Activated CD4-positive, alpha-beta T cell treated with anti-CD3 and anti-CD28 coated beads, Interleukin-10, Interleukin-2, amounts not matched to agents 100 ng/mL and 50 ng/mL, durations not matched to agents 16 hours and 8 hours (primary cell): Measurements from ENCODE around the gene ZC3H12A.
A peak's percentile ranks its signal among the peaks of the same experiment; 100 is the strongest.
"Not testable (repeated sequence)": the region's sequence is repeated elsewhere in the genome, so short reads cannot be mapped to it uniquely, and the experiment has no call there.

ENCODE experiments used
- DNase-seq: peaks from one replicate; pipeline ENCODE4 v3.0.0-alpha.2; 2020

The ZC3H12A gene

DNA sequence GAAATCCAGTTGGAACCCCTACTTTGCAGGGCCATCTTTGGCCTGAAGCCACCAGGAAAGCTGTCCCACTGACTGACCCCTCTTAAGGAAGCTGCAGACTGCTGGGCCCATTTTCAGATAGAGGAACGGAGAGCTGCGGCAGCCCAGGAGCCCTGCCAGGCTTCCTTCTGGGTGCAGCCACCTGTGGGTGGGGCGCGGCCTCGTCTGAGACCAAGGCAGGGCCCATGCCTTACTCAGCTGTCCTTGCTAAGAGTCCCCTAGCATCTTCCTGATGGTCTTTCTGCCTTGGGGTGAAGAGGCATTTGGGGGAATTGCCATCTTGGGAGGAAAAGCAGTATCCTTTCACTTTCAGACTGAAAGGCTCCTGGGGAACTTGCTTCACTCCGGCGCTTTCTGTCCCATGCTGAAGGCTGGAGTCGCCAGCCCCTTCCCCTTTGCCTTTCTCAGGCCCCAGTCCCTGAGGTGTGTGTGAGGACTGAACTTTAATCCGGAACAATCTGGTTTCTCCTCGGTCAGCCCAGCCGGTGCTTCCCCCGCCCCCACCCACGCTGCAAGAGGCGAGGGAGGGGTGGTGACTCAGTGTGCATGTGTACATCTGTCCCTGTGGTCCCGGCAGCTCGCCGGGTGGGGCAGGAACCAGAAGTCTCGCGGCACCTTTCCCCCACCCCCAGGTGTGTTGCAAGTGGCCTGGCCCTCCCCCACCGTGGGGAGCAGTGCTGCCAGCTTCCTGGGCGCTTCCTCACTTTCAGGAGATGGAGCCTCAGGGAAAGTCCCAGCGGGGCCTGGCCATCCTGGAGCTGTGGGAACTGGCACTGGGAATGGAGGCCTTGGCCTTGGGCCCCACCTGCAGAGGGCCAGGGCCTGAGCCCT lies 5.1 kb downstream of the ZC3H12A start:
- peak; percentile 96 for DNase-seq

DNA sequence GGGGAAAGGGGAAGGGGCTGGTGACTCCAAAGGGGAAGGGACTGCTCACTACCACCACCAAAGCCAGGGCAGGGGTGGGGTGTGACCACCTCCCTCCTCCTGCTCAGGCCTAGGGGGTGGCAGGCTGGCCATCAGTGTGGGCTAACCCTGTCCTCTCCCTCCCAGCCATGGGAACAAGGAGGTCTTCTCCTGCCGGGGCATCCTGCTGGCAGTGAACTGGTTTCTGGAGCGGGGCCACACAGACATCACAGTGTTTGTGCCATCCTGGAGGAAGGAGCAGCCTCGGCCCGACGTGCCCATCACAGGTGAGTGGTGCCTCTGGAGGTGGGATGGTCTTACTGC lies 5.7 kb downstream of the ZC3H12A start:
- no peak for DNase-seq

DNA sequence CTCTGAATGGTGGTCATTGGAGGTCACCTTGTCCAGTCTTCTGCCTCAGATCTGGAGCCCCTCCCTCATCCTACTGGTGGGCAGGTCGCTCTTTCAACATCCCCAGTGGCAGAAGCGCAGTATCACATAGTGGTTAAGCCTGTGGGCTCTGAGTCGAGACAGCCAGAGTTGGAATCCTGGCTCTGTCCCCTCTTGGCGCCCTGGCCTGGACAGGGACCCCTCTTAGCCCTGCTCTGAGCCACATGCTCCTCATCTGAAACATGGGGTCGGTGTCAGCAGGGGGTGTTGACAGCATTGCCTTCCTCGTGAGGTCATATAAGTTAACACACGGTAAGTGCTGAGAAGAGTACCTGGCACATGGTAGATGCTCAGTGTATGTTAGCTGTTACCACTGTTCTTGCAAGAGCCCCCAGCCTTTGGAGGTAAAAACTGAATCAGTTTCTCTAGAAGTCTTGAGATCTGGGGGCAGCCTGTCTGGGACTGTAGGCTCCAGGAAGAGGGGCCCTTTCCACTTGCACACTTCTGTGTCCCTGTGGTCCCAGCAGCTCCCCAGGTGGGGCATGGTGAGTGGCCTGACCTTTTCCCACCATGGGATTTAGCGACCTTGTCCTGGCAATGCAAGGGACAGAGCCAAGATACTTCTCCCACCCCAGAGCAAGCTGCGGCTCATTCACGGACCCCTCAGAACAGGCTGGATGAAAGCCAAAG lies 6.4 kb downstream of the ZC3H12A start:
- no peak for DNase-seq

DNA sequence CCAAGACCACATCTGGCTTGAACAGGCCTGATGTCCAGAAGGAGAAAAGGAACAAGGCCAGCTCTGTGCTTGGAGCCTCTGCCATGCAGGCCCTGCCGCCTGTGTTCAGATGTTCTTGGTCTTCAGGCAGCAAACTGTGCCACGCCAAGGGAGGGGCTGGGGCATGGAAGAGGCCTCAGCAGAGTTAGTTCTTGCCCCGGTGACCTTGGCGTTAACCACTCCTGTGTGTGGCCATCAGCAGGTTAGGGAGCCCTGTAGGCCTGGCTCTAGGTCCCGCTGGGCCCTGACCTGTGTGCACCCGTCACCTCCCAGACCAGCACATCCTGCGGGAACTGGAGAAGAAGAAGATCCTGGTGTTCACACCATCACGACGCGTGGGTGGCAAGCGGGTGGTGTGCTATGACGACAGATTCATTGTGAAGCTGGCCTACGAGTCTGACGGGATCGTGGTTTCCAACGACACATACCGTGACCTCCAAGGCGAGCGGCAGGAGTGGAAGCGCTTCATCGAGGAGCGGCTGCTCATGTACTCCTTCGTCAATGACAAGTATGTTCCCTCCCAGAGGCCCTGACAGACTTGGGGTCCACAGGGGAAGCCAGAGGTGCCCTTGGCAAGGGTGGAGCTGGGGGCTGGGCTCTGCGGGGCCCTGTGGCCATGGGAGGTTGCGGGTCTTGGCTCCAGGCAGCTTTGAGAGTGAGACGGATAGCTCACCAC lies 7.1 kb downstream of the ZC3H12A start:
- DNase-seq, result peak; percentile 51

- no peak for DNase-seq
Measured at GRCh38 chr1:37482004-37482785, 7.8 kb downstream of the ZC3H12A start.

GRCh38 chr1:37482796-37483744 lies 8.7 kb downstream of the ZC3H12A start:
- no peak for DNase-seq

GRCh38 chr1:37483785-37484184 lies 9.4 kb downstream of the ZC3H12A start:
- no peak for DNase-seq

GRCh38 chr1:37484325-37485051 lies 10.1 kb downstream of the ZC3H12A start:
- DNase-seq, result no peak

GRCh38 chr1:37485902-37486679 lies 11.7 kb downstream of the ZC3H12A start:
- DNase-seq, result no peak

DNA sequence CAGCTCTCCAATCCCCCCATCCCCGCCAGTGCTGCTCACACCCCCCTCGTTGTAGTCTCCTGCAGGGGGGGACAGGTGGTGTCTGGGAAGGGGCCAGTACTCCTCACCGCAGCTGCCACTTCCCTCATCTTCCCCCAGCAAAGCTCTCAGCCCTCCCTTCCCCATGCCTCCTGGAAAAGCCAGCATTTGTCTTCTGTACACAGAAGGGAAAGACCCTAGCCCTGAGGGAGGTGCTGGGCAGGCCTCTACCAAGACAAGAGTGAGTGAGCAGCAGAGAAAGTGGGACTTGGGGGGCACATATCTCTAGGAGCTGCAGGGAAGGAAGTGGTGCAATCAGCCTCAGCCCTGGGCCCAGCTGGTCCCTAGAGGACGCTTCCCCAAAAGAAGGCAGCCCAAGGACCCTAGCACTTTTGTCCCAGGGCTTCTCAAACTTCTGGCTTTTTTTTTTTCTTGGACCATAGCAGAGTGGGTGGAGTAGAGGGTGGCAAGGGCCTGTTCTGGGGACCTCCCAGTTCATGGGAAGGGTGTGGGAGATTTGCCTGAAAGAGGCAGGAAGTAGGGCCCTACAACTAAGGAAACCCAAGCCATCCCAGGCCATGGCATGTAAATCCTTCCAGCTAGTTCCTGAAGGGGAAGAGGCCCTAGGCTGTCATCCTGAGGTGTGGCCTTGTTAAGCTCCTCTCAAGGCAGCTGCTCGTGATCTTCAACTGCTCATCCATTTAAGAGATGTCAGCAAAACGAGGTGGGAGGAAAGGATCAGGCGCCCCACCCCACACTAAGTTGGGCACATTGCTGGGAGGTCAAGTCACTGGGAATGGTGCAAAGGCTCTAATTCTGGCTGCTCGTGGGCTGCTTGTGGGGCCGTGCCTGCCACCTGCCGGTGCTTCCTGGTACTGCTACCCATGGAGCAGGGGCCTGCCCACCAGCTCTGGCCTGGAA lies 12.6 kb downstream of the ZC3H12A start:
- peak; percentile 79 for DNase-seq

- DNase-seq, result no peak
Measured at GRCh38 chr1:37487619-37487984, 13.2 kb downstream of the ZC3H12A start.

- DNase-seq, result peak; percentile 79
Measured at GRCh38 chr1:37493336-37494098, 19.1 kb downstream of the ZC3H12A start.

DNA sequence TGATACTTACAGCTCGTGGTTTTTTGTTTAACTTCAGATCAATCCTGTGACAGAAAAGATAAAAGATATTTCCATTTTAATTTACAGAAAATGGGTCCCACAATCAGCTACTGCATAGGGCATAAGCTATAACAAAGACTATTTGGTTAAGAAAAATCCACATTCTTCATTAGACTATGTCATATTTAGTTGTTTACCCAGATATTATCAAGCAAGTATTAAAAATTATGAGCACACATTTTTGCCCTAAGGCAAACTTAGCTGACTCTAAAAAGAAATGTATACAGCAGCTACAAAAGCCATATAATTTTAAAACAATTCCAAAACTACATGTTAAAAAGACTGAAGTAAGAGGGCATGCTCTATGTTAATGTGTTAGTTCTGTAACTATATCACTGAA lies 21.5 kb downstream of the ZC3H12A start:
- no peak for DNase-seq

DNA sequence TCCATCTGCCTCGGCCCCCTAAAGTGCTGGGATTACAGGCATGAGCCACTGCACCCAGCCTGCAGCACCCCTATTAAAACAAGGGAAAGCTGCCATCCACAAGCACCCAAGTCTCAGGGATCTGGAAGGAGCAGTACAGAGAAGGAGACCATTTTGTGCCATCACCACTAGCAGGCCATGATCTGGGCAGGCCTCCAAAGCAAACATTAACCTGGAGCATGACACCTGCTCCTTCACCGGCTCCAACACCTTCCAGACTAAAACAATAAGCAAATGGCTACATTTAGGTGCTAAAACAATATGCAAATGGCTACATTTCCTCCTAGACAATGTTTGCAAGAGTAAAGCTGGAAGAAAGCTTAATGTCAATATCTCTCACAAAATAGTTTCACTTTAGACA lies 23.5 kb downstream of the ZC3H12A start:
- DNase-seq, result no peak

DNA sequence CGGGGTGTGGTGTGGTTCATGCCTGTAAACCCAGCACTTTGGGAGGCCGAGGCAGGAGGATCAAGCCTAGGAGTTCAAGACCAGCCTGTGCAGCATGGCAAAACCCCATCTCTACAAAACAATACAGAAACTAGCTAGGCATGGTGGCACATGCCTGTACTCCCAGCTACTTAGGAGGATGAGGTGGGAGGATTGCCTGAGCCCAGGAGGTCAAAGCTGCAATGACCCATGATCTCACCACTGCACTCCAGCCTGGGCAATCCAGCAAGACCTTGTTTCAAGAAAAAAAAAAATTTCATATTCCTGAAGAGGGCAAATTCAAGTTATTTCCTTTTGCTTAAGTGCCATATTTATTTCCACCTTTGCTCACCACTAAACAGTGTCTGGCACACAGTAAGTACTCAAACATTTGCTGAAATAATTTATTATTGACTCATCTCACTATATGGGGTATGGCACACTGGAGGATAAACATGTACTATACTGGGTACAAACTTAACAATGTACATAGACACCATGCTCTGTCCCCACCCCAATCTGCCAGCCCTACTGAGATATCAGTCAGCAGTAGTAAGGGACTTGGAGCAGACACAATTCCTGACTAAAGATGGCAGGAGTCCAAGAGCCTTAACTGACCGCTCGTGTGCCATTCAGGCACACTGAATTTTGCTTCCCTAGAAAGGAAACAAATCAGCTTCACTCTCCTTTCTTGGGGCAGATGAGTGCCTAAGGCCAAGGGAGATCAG lies 24.7 kb downstream of the ZC3H12A start:
- no peak for DNase-seq

- DNase-seq, result no peak
Measured at GRCh38 chr1:37501661-37502060, 27.3 kb downstream of the ZC3H12A start.

DNA sequence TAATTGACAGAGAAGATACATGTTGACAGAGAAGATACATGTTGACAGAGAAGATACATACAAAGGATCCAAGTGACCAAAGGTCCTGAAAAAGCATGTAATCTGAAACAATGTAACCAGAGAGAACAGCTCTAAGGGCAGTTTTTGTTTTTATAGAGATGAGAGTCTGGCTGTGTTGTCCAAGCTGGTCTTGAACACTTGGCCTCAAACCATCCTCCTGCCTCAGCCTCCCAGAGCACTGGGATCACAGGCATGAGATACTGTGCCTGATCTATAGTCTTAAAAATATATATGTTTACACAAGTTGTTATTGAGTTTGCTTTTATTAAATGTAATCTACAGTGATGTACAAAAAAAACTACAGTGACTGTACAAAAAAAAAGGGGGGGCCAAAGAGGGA lies 27.7 kb downstream of the ZC3H12A start:
- DNase-seq, result no peak

DNA sequence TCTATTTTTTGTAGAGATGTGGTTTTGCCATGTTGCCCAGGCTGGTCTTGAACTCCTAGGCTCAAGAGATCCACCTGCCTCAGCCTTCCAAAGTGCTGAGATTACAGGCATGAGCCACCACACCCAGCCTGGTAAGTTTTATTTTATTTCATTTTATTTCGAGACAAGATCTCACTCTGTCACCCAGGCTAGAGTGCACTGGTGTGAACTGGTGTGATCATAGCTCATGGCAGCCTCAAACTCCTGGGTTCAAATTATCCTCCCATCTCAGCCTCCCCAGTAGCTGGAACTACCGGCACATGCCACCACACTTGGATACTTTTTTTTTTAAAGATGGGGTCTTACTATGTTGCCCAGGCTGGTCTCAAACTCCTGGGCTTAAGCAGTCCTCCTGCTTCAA lies 28.4 kb downstream of the ZC3H12A start:
- DNase-seq, result not testable (repeated sequence)
